A673 (cell line): ENCODE data around the gene GNG7. TPM values are rescaled to one million over a fixed set of nuclear protein-coding genes. Genes with fewer than 3 reads are reported as not detected.

Experiments
- BruUV-seq: library from RNA; stranded (reverse); fragments of 400-500 nt; replicated peaks from 2 replicates; lab custom pipeline; 2021; lab: Mats Ljungman, UMichigan
- CTCF ChIA-PET: fragments of 300-600 bp; sonication (Branson Sonifier 250); formaldehyde crosslinking; loops from one replicate; lab custom pipeline; 2022; ENCODE audit warnings: antibody characterized with exemption; lab: Charles Lee
- POLR2A ChIA-PET: fragments of 300-600 bp; sonication (Branson Sonifier 250); formaldehyde crosslinking; loops from one replicate; lab custom pipeline; 2022; ENCODE audit warnings: antibody characterized with exemption; ENCODE audit not compliant: low non-redundant PET; lab: Charles Lee
- DNase-seq: peaks from one replicate; pipeline ENCODE4 v3.0.0-alpha.2; 2015; ENCODE audit warnings: low spot score
- H3K27ac ChIP-seq: fragments of 200-600 bp; sonication (generic); 2 replicates; pipeline ENCODE4 v1.5.1; 2016; ENCODE audit warnings: mixed run types, low read depth, mild to moderate bottlenecking, mixed read lengths, antibody characterized with exemption, low read length; ENCODE audit not compliant: poor library complexity, severe bottlenecking
- H3K27me3 ChIP-seq: fragments of 200-600 bp; sonication (generic); replicated peaks from 2 replicates; pipeline ENCODE4 v1.6.1; 2017; ENCODE audit warnings: mixed run types, low read depth, mild to moderate bottlenecking, mixed read lengths, antibody characterized with exemption, low read length; ENCODE audit not compliant: insufficient read depth, poor library complexity
- H3K36me3 ChIP-seq: fragments of 200-600 bp; sonication (generic); 2 replicates; pipeline ENCODE4 v1.6.1; 2016; ENCODE audit warnings: mixed run types, mild to moderate bottlenecking, mixed read lengths, antibody characterized with exemption, low read length; ENCODE audit not compliant: insufficient read depth, poor library complexity, severe bottlenecking
- H3K4me1 ChIP-seq: fragments of 200-600 bp; sonication (generic); 2 replicates; pipeline ENCODE4 v1.6.1; 2017; ENCODE audit warnings: mixed run types, mild to moderate bottlenecking, mixed read lengths, antibody characterized with exemption, low read length; ENCODE audit not compliant: insufficient read depth, poor library complexity, severe bottlenecking
- H3K4me3 ChIP-seq: fragments of 200-600 bp; sonication (generic); 2 replicates; pipeline ENCODE4 v1.5.1; 2016; ENCODE audit warnings: low read depth, mixed run types, mild to moderate bottlenecking, mixed read lengths, low read length; ENCODE audit not compliant: poor library complexity, severe bottlenecking
- H3K9me3 ChIP-seq: fragments of 200-600 bp; sonication (generic); 2 replicates; pipeline ENCODE4 v1.6.1; 2016; ENCODE audit warnings: mixed run types, low read depth, mild to moderate bottlenecking, mixed read lengths, antibody characterized with exemption, low read length; ENCODE audit not compliant: poor library complexity, severe bottlenecking
- EZH2 ChIP-seq: fragments of 200-600 bp; sonication (generic); IDR thresholded peaks from 2 replicates; pipeline ENCODE4 v1.6.1; 2017; ENCODE audit warnings: borderline replicate concordance, low read depth, mild to moderate bottlenecking, mixed read lengths, antibody characterized with exemption, low read length; ENCODE audit not compliant: poor library complexity, severe bottlenecking
- intact Hi-C: fragments of 100-400 bp; cut with micrococcal nuclease; formaldehyde crosslinking; loops from one replicate; pipeline ENCODE4 v1.10.0; 2022; ENCODE audit not compliant: unreplicated experiment
- total RNA-seq: library from RNA; stranded (reverse); gene quantifications from 2 replicates; pipeline ENCODE4 v1.2.3, GENCODE V29; 2021
- TF ChIP-seq, protein P1 (sequence below): fragments of 300-800, 200-600 bp; sonication (generic); conservative IDR thresholded peaks from 2 replicates; pipeline ENCODE4 v1.5.1; 2017; ENCODE audit warnings: low read depth, mild to moderate bottlenecking, antibody characterized with exemption, low read length, moderate library complexity, mixed read lengths

The GNG7 gene
- total RNA-seq, 1 experiment from 2014 or later: 0.30 TPM

DNA sequence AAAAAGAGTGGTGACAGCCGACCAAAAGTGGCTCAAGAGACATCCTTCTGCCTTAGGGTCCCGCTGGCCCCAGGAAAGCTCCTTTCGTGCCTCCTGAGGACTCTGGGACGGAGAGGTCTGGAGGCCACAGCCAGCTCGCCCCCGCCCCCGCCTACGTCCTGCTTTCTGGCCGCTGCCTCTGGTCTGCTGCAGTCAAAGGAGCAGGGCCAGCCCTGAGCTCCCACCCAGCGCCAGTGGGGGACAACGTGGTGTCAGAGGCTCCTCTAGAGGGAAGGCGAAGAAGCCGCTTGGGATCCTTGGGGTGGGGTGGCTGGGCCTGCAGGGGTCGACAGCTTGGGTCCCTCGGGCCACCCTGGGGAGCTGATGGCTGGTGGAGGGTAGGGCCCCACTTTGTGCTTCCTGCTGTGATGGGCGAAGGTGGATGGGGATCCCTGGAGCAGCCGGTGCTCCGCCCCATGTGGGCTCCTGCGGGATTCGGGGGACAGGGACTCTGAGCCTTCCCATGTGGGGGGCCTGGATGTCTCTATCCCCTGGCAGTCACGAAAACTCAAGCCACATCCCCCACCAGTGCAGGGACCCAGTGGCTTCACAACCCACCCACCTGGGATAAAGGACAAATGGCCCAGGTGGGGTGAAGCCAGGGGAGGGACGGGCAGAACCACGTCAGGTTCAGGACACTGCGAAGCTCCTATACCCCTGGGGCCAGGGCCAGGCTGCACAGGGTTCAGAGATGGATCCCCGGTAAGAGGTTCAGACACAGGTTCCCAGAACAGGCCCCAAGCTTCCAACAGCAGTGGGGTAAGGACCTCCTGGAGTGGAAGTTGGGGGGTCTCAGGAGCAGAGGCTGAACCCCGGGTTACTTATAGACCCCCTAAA is 27.7 kb upstream of the GNG7 start:
- no TSS peak for BruUV-seq
- H3K4me3 ChIP-seq: no peak overlapping the region
- H3K27me3 ChIP-seq: peaks cover 11% of the 10 kb centered on the region
- CTCF ChIA-PET: interaction anchor here (0.5 kb wide), 1 partner anchor 93 kb away, joined by 3 read pairs; no protein-coding TSS in a partner anchor
- TF ChIP-seq, protein P1, sequence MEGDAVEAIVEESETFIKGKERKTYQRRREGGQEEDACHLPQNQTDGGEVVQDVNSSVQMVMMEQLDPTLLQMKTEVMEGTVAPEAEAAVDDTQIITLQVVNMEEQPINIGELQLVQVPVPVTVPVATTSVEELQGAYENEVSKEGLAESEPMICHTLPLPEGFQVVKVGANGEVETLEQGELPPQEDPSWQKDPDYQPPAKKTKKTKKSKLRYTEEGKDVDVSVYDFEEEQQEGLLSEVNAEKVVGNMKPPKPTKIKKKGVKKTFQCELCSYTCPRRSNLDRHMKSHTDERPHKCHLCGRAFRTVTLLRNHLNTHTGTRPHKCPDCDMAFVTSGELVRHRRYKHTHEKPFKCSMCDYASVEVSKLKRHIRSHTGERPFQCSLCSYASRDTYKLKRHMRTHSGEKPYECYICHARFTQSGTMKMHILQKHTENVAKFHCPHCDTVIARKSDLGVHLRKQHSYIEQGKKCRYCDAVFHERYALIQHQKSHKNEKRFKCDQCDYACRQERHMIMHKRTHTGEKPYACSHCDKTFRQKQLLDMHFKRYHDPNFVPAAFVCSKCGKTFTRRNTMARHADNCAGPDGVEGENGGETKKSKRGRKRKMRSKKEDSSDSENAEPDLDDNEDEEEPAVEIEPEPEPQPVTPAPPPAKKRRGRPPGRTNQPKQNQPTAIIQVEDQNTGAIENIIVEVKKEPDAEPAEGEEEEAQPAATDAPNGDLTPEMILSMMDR: no peak
- no peak for TF ChIP-seq EZH2
- H3K4me1 ChIP-seq: no peaks in the 10 kb centered on the region
- POLR2A ChIA-PET: no interaction called here
- intact Hi-C loops: no loop called here
- H3K9me3 ChIP-seq: no peaks in the 10 kb centered on the region
- DNase-seq: no peak
- H3K36me3 ChIP-seq: no peaks in the 10 kb centered on the region
- no peak overlapping the region for H3K27ac ChIP-seq

DNA sequence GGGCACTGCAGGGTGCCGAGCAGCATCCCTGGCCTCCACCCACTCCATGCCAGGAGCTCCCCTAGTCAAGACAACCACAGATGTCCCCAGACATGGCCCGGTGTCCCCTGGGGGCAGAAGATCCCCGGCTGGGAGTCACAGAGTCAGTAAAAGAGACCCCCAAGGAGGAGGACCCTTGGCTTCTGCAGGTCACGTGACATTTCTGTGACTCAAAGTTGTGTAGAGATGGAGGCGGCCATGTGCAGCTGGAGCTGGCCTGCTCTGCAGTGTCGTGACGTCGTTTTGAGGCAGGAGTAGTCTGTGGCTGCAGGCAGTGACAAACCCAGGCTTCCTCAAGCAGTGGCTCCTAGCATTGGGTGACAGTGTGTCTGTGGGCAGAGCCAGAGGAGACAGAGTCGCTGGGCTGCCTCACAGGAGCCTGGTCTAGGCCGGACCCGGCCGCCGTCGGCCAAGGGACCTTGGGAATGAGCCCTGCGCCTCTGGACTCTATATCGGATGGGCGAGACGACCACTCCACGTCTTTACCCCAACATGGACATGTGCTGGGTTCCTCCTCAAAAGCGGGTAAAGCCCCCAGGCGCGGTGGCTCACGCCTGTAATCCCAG is 26.4 kb upstream of the GNG7 start:
- no peak for DNase-seq
- intact Hi-C loops: no loop called here
- no peaks in the 10 kb centered on the region for H3K36me3 ChIP-seq
- BruUV-seq: no TSS peak
- H3K27ac ChIP-seq: no peak overlapping the region
- H3K4me3 ChIP-seq: no peak overlapping the region
- H3K27me3 ChIP-seq: peaks cover 11% of the 10 kb centered on the region
- ChIA-PET POLR2A (interaction anchor here (0.6 kb wide), 1 partner anchor 56 kb away, joined by 5 read pairs; no protein-coding TSS in a partner anchor), CTCF (no interaction called here)
- TF ChIP-seq, protein P1: no peak
- TF ChIP-seq EZH2: no peak
- H3K9me3 ChIP-seq: no peaks in the 10 kb centered on the region
- H3K4me1 ChIP-seq: no peaks in the 10 kb centered on the region

DNA sequence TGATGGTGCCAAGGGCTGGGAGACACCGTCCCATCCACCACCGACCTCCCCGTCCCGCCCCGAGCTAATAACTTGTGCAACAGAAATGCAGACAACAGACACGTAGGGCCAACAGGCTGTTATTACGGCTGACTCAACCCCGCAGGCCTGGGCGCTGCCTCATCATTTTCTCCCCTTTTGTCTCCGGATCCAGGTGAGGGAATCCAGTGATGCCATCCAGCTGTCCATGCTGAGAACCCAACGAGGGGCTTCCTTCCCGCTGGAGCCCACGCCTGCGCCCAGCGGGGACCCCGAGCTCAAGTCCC is 25.1 kb upstream of the GNG7 start:
- H3K4me1 ChIP-seq: no peaks in the 10 kb centered on the region
- no peak overlapping the region for H3K27ac ChIP-seq
- no peaks in the 10 kb centered on the region for H3K9me3 ChIP-seq
- ChIA-PET CTCF (no interaction called here), POLR2A (no interaction called here)
- no peak for TF ChIP-seq EZH2
- TF ChIP-seq, protein P1: no peak
- H3K27me3 ChIP-seq: peaks cover 11% of the 10 kb centered on the region
- H3K4me3 ChIP-seq: no peak overlapping the region
- intact Hi-C loops: no loop called here
- no peak for DNase-seq
- H3K36me3 ChIP-seq: no peaks in the 10 kb centered on the region
- BruUV-seq: no TSS peak
